Transverse colon (tissue), 4 donors: ENCODE results near the gene STK24. TPM values are rescaled to one million over a fixed set of nuclear protein-coding genes. Genes with fewer than 3 reads are reported as not detected.

Source experiments
- DNase-seq: peaks from one replicate; pipeline ENCODE4 v3.0.0-alpha.2; 2019
- H3K27ac ChIP-seq, 4 donors: fragments of 200-600 bp; sonication (generic); 2 replicates each; pipeline ENCODE4 v1.5.1; 2016 to 2018; ENCODE audit warnings: inconsistent platforms in 4 of 4
- H3K27me3 ChIP-seq: fragments of 200-600 bp; sonication (generic); 2 replicates; pipeline ENCODE4 v1.5.1; 2017; ENCODE audit warnings: inconsistent platforms
- H3K36me3 ChIP-seq, 4 donors: fragments of 200-600 bp; sonication (generic); 2 replicates each; pipeline ENCODE4 v1.5.1; 2017 to 2019; ENCODE audit warnings: inconsistent platforms in 4 of 4
- H3K4me1 ChIP-seq, 4 donors: fragments of 200-600 bp; sonication (generic); 2 replicates each; pipeline ENCODE4 v1.5.1; 2017 to 2020; ENCODE audit warnings: inconsistent platforms in 4 of 4
- H3K4me3 ChIP-seq, 4 donors: fragments of 200-600 bp; sonication (generic); 1 replicate in 1 of 4; 2 replicates in 3 of 4; pipeline versions ENCODE4 v1.5.1 to v1.6.1; 2017 to 2019; ENCODE audit warnings: inconsistent platforms in 4 of 4
- H3K9me3 ChIP-seq, 2 donors: fragments of 200-600 bp; sonication (generic); 2 replicates each; pipeline ENCODE4 v1.5.1; 2017 to 2019; ENCODE audit warnings: inconsistent platforms in 2 of 2
- EP300 ChIP-seq: sonication (generic); formaldehyde crosslinking; IDR thresholded peaks from one replicate; pipeline ENCODE4 v1.6.1; 2017; ENCODE audit warnings: antibody characterized with exemption, low read depth
- POLR2A ChIP-seq: fragments of 450-650 bp; IDR thresholded peaks from one replicate; pipeline ENCODE4 v1.6.1; 2016; ENCODE audit warnings: antibody characterized with exemption, mild to moderate bottlenecking, moderate library complexity
- POLR2AphosphoS5 ChIP-seq, 3 donors: sonication (generic); formaldehyde crosslinking; IDR thresholded peaks; one replicate each; pipeline ENCODE4 v1.6.1; 2016; ENCODE audit warnings: antibody characterized with exemption in 3 of 3
- WGBS, 2 donors: methylation state at CpG; one replicate each; pipeline ENCODE4 v1.1.5; 2018; ENCODE audit warnings: low coverage in 1 of 2; 5-methylcytosine and 5-hydroxymethylcytosine counted together
- in situ Hi-C, 4 donors: fragments of 200-750 bp; cut with MboI; loops; one replicate each; pipeline versions ENCODE4 v1.15.0 to v1.15.1; 2017; ENCODE audit warnings: low sequenced_read_pairs in 3 of 4, low pct_ligation_motif_present in 1 of 4, low pct_unique_long_range_greater_than_20kb in 1 of 4
- intact Hi-C: fragments of 100-400 bp; cut with DNase I; formaldehyde crosslinking; loops from one replicate; pipeline ENCODE4 v1.15.1; 2023; ENCODE audit warnings: low total_unique reads
- total RNA-seq, 4 donors: library from RNA; depleted of rRNA; stranded (reverse); fragments of >200 nt; gene quantifications; one replicate each; pipeline ENCODE4 v1.1.0, GENCODE V29; 2016
- TF ChIP-seq, protein P1 (sequence below), 5 experiments: fragments of 200-600 bp in 3 of 5; fragments of 450-650 bp in 2 of 5; sonication (generic) in 3 of 5; IDR thresholded peaks; 1 replicate in 2 of 5; 2 replicates in 3 of 5; pipeline ENCODE4 v1.5.1; 2016 to 2017; ENCODE audit warnings: antibody characterized with exemption in 5 of 5, inconsistent platforms in 3 of 5, mild to moderate bottlenecking in 2 of 5, moderate library complexity in 1 of 5

STK24 gene
- total RNA-seq, 4 donors from 2014 or later, result 87.2 to 152 (median 131) TPM

GRCh38 chr13:98599502-98600328 lies 22.8 kb upstream of the STK24 start:
- 33 to 53% methylated on average over 1 to 2 of the region's 2 CpGs for WGBS, 2 donors
- TF ChIP-seq POLR2A, result no peak

GRCh38 chr13:98598043-98598442 lies 21.1 kb upstream of the STK24 start:
- Histone ChIP-seq H3K4me3 (no peak overlapping the region), H3K36me3 (no peaks in the 10 kb centered on the region), H3K4me1 (no peaks in the 10 kb centered on the region), H3K9me3 (no peaks in the 10 kb centered on the region), H3K27ac (no peak overlapping the region), H3K27me3 (no peaks in the 10 kb centered on the region)
- in situ Hi-C loops, result no loop called here
- intact Hi-C loops, result no loop called here
- 37 to 61% methylated on average over 4 of the region's 4 CpGs for WGBS, 2 donors
- DNase-seq, result no peak
- no peak for TF ChIP-seq EP300
- TF ChIP-seq POLR2A, result no peak
- TF ChIP-seq, protein P1, sequence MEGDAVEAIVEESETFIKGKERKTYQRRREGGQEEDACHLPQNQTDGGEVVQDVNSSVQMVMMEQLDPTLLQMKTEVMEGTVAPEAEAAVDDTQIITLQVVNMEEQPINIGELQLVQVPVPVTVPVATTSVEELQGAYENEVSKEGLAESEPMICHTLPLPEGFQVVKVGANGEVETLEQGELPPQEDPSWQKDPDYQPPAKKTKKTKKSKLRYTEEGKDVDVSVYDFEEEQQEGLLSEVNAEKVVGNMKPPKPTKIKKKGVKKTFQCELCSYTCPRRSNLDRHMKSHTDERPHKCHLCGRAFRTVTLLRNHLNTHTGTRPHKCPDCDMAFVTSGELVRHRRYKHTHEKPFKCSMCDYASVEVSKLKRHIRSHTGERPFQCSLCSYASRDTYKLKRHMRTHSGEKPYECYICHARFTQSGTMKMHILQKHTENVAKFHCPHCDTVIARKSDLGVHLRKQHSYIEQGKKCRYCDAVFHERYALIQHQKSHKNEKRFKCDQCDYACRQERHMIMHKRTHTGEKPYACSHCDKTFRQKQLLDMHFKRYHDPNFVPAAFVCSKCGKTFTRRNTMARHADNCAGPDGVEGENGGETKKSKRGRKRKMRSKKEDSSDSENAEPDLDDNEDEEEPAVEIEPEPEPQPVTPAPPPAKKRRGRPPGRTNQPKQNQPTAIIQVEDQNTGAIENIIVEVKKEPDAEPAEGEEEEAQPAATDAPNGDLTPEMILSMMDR (IDR thresholded peaks at IDR 0.05), result no peak
- no peak for TF ChIP-seq POLR2AphosphoS5 (IDR thresholded peaks at IDR 0.05)

More at GRCh38 chr13:98599502-98600328, 22.8 kb upstream of the STK24 start:
- no peak for DNase-seq
- intact Hi-C loops (no loop called here), in situ Hi-C loops (no loop called here)
- no peaks in the 10 kb centered on the region for H3K27me3 ChIP-seq
- no peaks in the 10 kb centered on the region for H3K4me1 ChIP-seq
- H3K9me3 ChIP-seq, result no peaks in the 10 kb centered on the region
- no peak overlapping the region for H3K27ac ChIP-seq
- no peak overlapping the region for H3K4me3 ChIP-seq
- H3K36me3 ChIP-seq, result no peaks in the 10 kb centered on the region

- 91 to 100% methylated on average over 3 of the region's 3 CpGs for WGBS, 2 donors
- intact Hi-C loops (no loop called here), in situ Hi-C loops (no loop called here)
- TF ChIP-seq, protein P1 (IDR thresholded peaks at IDR 0.05), result no peak
- TF ChIP-seq POLR2AphosphoS5 (IDR thresholded peaks at IDR 0.05) (no peak), EP300 (no peak), POLR2A (no peak)
- Histone ChIP-seq H3K27me3 (no peaks in the 10 kb centered on the region), H3K9me3 (no peaks in the 10 kb centered on the region), H3K27ac (no peak overlapping the region), H3K4me1 (peaks cover 0 to 7% (median 2%) of the 10 kb centered on the region in 4 donors), H3K36me3 (no peaks in the 10 kb centered on the region), H3K4me3 (no peak overlapping the region)
- DNase-seq, result no peak
Observed at GRCh38 chr13:98595134-98595533, 18.2 kb upstream of the STK24 start.

- in situ Hi-C loops (no loop called here), intact Hi-C loops (no loop called here)
- H3K27ac ChIP-seq, result peak overlapping the region in 3 of 4 donors; percentile 38 to 57 (median 43)
- no peaks in the 10 kb centered on the region for H3K36me3 ChIP-seq
- H3K4me3 ChIP-seq, result no peak overlapping the region
- peaks cover 0 to 7% (median 2%) of the 10 kb centered on the region in 4 donors for H3K4me1 ChIP-seq
- no peaks in the 10 kb centered on the region for H3K9me3 ChIP-seq
- no peaks in the 10 kb centered on the region for H3K27me3 ChIP-seq
- TF ChIP-seq EP300 (no peak), POLR2AphosphoS5 (IDR thresholded peaks at IDR 0.05) (peak in 1 of 3 donors; percentile 58), POLR2A (peak; percentile 31)
- TF ChIP-seq, protein P1 (IDR thresholded peaks at IDR 0.05), result no peak
- WGBS, 2 donors, result 43 to 69% methylated on average over 2 to 5 of the region's 5 CpGs
- DNase-seq, result peak; percentile 53
Observed at GRCh38 chr13:98592362-98592732, 15.4 kb upstream of the STK24 start.
